ENCODE data around the gene COL8A1. TPM values are rescaled to one million over a fixed set of nuclear protein-coding genes. Genes with fewer than 3 reads are reported as not detected.

COL8A1 gene
- total RNA-seq, 1 experiment from 2014 or later, result 0.87 TPM

DNA sequence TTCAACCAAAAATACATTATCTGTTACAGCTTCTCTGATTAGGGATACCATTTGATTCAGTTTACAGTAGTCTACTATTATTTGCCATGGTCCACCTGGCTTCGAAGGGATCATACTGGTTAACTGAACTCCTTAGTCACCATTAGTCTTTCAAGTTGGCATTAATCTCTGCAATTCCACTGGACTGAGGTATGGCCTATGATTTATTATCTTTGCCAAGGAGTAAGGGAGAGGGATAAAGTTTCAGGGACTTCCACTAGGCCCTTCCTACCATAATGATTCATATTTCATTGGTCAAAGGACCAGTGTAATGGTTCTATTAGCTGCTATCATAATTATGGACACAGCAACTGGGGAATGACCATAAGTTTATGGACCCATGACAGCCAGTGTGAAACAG lies 172.0 kb downstream of the COL8A1 start:
- ChIA-PET CTCF (no interaction called here), POLR2A (no interaction called here)
- Mint-ChIP-seq H3K4me1 (no peaks in the 10 kb centered on the region), H3K27ac (no peak overlapping the region), H3K4me3 (no peak overlapping the region), H3K27me3 (ENCODE audit: low read depth) (peaks cover 4% of the 10 kb centered on the region), H3K9me3 (peaks cover 18% of the 10 kb centered on the region), H3K36me3 (peaks cover 14% of the 10 kb centered on the region)
- DNase-seq (ENCODE audit: low spot score) (no peak), ATAC-seq (no peak)
- TF ChIP-seq ZNF121 (CRISPR knock-in tag; IDR thresholded peaks at IDR 0.05), result no peak

DNA sequence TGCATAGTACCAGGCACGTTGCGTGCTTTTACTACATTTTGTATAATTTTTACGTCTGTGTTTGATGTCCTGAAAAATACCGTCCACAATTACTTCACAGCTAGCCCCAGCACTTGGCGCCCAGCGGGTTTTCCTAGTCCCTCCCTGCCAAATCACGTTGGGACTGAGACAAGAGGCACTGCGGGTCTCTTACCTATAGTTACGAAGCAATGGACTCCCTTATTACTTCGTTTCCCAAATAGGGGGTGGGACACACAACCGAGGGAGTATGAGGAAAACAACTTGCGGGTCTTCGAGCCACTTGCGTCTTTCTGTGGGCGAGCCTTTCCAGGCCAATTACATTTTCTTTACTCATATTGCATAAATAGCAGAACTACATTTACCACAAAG lies 178.6 kb downstream of the COL8A1 start:
- TF ChIP-seq, protein P1, sequence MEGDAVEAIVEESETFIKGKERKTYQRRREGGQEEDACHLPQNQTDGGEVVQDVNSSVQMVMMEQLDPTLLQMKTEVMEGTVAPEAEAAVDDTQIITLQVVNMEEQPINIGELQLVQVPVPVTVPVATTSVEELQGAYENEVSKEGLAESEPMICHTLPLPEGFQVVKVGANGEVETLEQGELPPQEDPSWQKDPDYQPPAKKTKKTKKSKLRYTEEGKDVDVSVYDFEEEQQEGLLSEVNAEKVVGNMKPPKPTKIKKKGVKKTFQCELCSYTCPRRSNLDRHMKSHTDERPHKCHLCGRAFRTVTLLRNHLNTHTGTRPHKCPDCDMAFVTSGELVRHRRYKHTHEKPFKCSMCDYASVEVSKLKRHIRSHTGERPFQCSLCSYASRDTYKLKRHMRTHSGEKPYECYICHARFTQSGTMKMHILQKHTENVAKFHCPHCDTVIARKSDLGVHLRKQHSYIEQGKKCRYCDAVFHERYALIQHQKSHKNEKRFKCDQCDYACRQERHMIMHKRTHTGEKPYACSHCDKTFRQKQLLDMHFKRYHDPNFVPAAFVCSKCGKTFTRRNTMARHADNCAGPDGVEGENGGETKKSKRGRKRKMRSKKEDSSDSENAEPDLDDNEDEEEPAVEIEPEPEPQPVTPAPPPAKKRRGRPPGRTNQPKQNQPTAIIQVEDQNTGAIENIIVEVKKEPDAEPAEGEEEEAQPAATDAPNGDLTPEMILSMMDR (IDR thresholded peaks at IDR 0.05), result no peak
- TF ChIP-seq GRHL2 (CRISPR knock-in tag; IDR thresholded peaks at IDR 0.05; ENCODE audit: insufficient replicate concordance, severe bottlenecking), result no peak
- TF ChIP-seq SMAD4 (CRISPR knock-in tag; IDR thresholded peaks at IDR 0.05), result no peak
- TF ChIP-seq ZNF232 (CRISPR knock-in tag; IDR thresholded peaks at IDR 0.05), result no peak
- TF ChIP-seq TEAD4 (CRISPR knock-in tag; IDR thresholded peaks at IDR 0.05), result no peak
- no peak for TF ChIP-seq FOXP1 (CRISPR knock-in tag; IDR thresholded peaks at IDR 0.05; ENCODE audit: borderline replicate concordance)
- TF ChIP-seq, protein P2, sequence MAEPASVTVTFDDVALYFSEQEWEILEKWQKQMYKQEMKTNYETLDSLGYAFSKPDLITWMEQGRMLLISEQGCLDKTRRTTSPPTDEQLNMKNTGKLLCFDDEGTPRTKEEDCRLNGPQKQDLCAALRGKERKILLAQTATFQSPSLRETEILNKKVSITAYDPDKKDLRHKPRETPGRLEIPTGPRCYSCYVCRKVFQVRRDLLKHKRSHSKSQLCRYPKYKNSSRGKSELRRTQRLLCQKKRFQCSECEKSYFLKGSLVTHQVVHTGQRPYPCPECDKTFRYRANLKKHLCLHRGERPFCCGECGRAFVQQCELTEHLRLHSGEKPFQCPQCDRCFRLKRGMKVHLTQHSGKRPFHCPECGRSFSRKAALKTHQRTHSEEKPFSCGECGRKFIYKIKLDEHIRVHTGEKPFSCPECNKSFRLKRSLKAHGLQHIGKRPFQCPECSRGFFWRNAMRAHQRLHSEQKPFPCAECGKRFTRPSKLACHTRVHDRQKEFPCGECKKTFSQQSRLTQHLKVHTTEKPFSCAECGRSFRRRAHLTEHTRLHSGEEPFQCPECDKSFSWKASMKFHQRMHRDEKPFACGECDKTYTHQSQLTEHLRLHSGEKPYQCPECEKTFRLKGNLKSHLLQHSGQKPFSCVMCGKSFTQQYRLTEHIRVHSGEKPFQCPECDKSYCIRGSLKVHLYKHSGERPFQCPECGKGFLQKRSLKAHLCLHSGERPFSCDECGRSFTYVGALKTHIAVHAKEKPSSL (CRISPR knock-in tag; conservative IDR thresholded peaks at IDR 0.05), result no peak
- TF ChIP-seq GABPB1 (CRISPR knock-in tag; IDR thresholded peaks at IDR 0.05), result no peak
- TF ChIP-seq, protein P3, sequence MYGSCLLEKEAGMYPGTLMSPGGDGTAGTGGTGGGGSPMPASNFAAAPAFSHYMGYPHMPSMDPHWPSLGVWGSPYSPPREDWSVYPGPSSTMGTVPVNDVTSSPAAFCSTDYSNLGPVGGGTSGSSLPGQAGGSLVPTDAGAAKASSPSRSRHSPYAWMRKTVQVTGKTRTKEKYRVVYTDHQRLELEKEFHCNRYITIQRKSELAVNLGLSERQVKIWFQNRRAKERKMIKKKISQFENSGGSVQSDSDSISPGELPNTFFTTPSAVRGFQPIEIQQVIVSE (CRISPR knock-in tag; IDR thresholded peaks at IDR 0.05; ENCODE audit: borderline replicate concordance), result no peak
- TF ChIP-seq, protein P4, sequence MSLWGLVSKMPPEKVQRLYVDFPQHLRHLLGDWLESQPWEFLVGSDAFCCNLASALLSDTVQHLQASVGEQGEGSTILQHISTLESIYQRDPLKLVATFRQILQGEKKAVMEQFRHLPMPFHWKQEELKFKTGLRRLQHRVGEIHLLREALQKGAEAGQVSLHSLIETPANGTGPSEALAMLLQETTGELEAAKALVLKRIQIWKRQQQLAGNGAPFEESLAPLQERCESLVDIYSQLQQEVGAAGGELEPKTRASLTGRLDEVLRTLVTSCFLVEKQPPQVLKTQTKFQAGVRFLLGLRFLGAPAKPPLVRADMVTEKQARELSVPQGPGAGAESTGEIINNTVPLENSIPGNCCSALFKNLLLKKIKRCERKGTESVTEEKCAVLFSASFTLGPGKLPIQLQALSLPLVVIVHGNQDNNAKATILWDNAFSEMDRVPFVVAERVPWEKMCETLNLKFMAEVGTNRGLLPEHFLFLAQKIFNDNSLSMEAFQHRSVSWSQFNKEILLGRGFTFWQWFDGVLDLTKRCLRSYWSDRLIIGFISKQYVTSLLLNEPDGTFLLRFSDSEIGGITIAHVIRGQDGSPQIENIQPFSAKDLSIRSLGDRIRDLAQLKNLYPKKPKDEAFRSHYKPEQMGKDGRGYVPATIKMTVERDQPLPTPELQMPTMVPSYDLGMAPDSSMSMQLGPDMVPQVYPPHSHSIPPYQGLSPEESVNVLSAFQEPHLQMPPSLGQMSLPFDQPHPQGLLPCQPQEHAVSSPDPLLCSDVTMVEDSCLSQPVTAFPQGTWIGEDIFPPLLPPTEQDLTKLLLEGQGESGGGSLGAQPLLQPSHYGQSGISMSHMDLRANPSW (CRISPR knock-in tag; conservative IDR thresholded peaks at IDR 0.05; ENCODE audit: low read depth), result no peak
- no peak for TF ChIP-seq GTF2I (CRISPR knock-in tag; conservative IDR thresholded peaks at IDR 0.05)
- TF ChIP-seq, protein P5, sequence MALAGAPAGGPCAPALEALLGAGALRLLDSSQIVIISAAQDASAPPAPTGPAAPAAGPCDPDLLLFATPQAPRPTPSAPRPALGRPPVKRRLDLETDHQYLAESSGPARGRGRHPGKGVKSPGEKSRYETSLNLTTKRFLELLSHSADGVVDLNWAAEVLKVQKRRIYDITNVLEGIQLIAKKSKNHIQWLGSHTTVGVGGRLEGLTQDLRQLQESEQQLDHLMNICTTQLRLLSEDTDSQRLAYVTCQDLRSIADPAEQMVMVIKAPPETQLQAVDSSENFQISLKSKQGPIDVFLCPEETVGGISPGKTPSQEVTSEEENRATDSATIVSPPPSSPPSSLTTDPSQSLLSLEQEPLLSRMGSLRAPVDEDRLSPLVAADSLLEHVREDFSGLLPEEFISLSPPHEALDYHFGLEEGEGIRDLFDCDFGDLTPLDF (CRISPR knock-in tag; IDR thresholded peaks at IDR 0.05), result no peak
- TF ChIP-seq EMX1 (CRISPR knock-in tag; IDR thresholded peaks at IDR 0.05), result no peak
- ChIA-PET POLR2A (no interaction called here), CTCF (interaction anchor here (1.0 to 1.8 kb wide), 4 partner anchors 8 to 444 kb away, joined by 3 to 9 read pairs (median 8); partner anchors contain the start of gene TBC1D23)
- H3K4me1 Mint-ChIP-seq, result peaks cover 18% of the 10 kb centered on the region
- ATAC-seq (peak; percentile 12), DNase-seq (ENCODE audit: low spot score) (no peak)
- peak overlapping the region; percentile 83 for H3K4me3 Mint-ChIP-seq
- H3K36me3 Mint-ChIP-seq, result 0 out of 2 replicates have a peak, but pooled peaks cover 3% of the 10 kb centered on the region
- peaks cover 4% of the 10 kb centered on the region; the same call in 1 of the 2 replicates for H3K27me3 Mint-ChIP-seq (ENCODE audit: low read depth)
- H3K9me3 Mint-ChIP-seq, result no peaks in the 10 kb centered on the region
- H3K27ac Mint-ChIP-seq, result peak overlapping the region; percentile 95

Measured in WTC11 (cell line).